ENCODE results near the gene GNPDA1. TPM values are rescaled to one million over a fixed set of nuclear protein-coding genes. Genes with fewer than 3 reads are reported as not detected.

The GNPDA1 gene
- total RNA-seq, 1 experiment from 2014 or later = 70.5 TPM

GRCh38 chr5:141994511-141995136, 18.2 kb downstream of the GNPDA1 start:
- no peak for DNase-seq (ENCODE audit: low read depth)

GRCh38 chr5:141992349-141992963, 20.4 kb downstream of the GNPDA1 start:
- peak; percentile 50 for DNase-seq (ENCODE audit: low read depth)

- no peak for DNase-seq (ENCODE audit: low read depth)
Measured at GRCh38 chr5:141989720-141990119, 23.1 kb downstream of the GNPDA1 start.

GRCh38 chr5:141986072-141986471, 26.8 kb downstream of the GNPDA1 start:
- no peak for DNase-seq (ENCODE audit: low read depth)

- DNase-seq (ENCODE audit: low read depth) = no peak
Measured at GRCh38 chr5:141982626-141983025, 30.2 kb downstream of the GNPDA1 start.

- DNase-seq (ENCODE audit: low read depth) = no peak
Measured at GRCh38 chr5:141978389-141978788, 34.4 kb downstream of the GNPDA1 start.

- DNase-seq (ENCODE audit: low read depth) = no peak
Measured at GRCh38 chr5:141976176-141976575, 36.7 kb downstream of the GNPDA1 start.

GRCh38 chr5:141973871-141974595, 38.8 kb downstream of the GNPDA1 start:
- DNase-seq (ENCODE audit: low read depth) = no peak

- peak; percentile 52 for DNase-seq (ENCODE audit: low read depth)
Measured at GRCh38 chr5:141969783-141970771, 42.8 kb downstream of the GNPDA1 start.

- DNase-seq (ENCODE audit: low read depth) = peak; percentile 90
Measured at GRCh38 chr5:141968914-141969608, 43.8 kb downstream of the GNPDA1 start, which contains the start of gene RNF14. RNF14 (plus strand) TSS chr5:141969105; CDS start chr5:141973589, 4,484 bp downstream.

- no peak for DNase-seq (ENCODE audit: low read depth)
Measured at GRCh38 chr5:141966963-141967333, 45.9 kb downstream of the GNPDA1 start.

GRCh38 chr5:141966275-141966962, 46.4 kb downstream of the GNPDA1 start:
- DNase-seq (ENCODE audit: low read depth) = no peak

GRCh38 chr5:141965071-141965470, 47.8 kb downstream of the GNPDA1 start:
- no peak for DNase-seq (ENCODE audit: low read depth)

- DNase-seq (ENCODE audit: low read depth) = no peak
Measured at GRCh38 chr5:141963701-141964100, 49.1 kb downstream of the GNPDA1 start.

- no peak for DNase-seq (ENCODE audit: low read depth)
Measured at GRCh38 chr5:141961466-141961865, 51.4 kb downstream of the GNPDA1 start.

GRCh38 chr5:141960449-141961323, 52.1 kb downstream of the GNPDA1 start:
- DNase-seq (ENCODE audit: low read depth) = peak; percentile 76

GRCh38 chr5:141960018-141960417, 52.8 kb downstream of the GNPDA1 start:
- no peak for DNase-seq (ENCODE audit: low read depth)

GRCh38 chr5:141958546-141959172, 54.2 kb downstream of the GNPDA1 start:
- no peak for DNase-seq (ENCODE audit: low read depth)

- DNase-seq (ENCODE audit: low read depth) = peak; percentile 14
Measured at GRCh38 chr5:141958113-141958512, 54.7 kb downstream of the GNPDA1 start, which contains the start of gene PCDH12. PCDH12 (minus strand) TSS chr5:141958202; CDS start chr5:141957851, 351 bp downstream.
